Measurements from ENCODE around the gene CFB.
"Not testable (repeated sequence)": the region's sequence is repeated elsewhere in the genome, so short reads cannot be mapped to it uniquely, and the experiment has no call there.

The CFB gene

GRCh38 chr6:31927863-31928671, 17.8 kb upstream of the CFB start:
- DNase-seq (ENCODE audit: low read depth) = no peak
- H3K4me3 ChIP-seq (ENCODE audit: low read depth, low read length) = no peak overlapping the region
- TF ChIP-seq, protein P1, sequence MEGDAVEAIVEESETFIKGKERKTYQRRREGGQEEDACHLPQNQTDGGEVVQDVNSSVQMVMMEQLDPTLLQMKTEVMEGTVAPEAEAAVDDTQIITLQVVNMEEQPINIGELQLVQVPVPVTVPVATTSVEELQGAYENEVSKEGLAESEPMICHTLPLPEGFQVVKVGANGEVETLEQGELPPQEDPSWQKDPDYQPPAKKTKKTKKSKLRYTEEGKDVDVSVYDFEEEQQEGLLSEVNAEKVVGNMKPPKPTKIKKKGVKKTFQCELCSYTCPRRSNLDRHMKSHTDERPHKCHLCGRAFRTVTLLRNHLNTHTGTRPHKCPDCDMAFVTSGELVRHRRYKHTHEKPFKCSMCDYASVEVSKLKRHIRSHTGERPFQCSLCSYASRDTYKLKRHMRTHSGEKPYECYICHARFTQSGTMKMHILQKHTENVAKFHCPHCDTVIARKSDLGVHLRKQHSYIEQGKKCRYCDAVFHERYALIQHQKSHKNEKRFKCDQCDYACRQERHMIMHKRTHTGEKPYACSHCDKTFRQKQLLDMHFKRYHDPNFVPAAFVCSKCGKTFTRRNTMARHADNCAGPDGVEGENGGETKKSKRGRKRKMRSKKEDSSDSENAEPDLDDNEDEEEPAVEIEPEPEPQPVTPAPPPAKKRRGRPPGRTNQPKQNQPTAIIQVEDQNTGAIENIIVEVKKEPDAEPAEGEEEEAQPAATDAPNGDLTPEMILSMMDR (conservative IDR thresholded peaks at IDR 0.05; ENCODE audit: low read depth, low read length) = no peak

DNA sequence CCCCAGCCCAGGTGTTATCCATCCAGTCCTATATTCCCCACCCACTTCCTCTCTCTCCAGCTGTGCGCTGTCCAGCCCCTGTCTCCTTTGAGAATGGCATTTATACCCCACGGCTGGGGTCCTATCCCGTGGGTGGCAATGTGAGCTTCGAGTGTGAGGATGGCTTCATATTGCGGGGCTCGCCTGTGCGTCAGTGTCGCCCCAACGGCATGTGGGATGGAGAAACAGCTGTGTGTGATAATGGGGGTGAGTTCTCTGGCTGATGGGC, 17.3 kb upstream of the CFB start:
- H3K4me3 ChIP-seq (ENCODE audit: low read depth, low read length) = no peak overlapping the region
- TF ChIP-seq, protein P1 (conservative IDR thresholded peaks at IDR 0.05; ENCODE audit: low read depth, low read length) = no peak
- DNase-seq (ENCODE audit: low read depth) = no peak

- TF ChIP-seq, protein P1 (conservative IDR thresholded peaks at IDR 0.05; ENCODE audit: low read depth, low read length) = no peak
- DNase-seq (ENCODE audit: low read depth) = no peak
- no peak overlapping the region for H3K4me3 ChIP-seq (ENCODE audit: low read depth, low read length)
These were observed 14.9 kb upstream of the CFB start for GRCh38 chr6:31930962-31931361.

- DNase-seq (ENCODE audit: low read depth); H3K4me3 ChIP-seq (ENCODE audit: low read depth, low read length): not testable (repeated sequence)
These were observed 13.8 kb upstream of the CFB start for GRCh38 chr6:31932137-31932536.

DNA sequence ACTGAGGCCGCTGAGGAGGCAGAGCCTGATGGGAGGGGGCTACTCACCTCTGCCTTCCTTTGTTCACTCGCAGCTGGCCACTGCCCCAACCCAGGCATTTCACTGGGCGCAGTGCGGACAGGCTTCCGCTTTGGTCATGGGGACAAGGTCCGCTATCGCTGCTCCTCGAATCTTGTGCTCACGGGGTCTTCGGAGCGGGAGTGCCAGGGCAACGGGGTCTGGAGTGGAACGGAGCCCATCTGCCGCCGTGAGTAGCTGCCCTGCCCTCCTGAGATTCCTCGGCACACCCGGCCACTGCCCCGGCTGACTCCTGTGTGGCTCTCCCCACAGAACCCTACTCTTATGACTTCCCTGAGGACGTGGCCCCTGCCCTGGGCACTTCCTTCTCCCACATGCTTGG, 12.4 kb upstream of the CFB start:
- H3K4me3 ChIP-seq (ENCODE audit: low read depth, low read length) = no peak overlapping the region
- no peak for DNase-seq (ENCODE audit: low read depth)
- TF ChIP-seq, protein P1 (conservative IDR thresholded peaks at IDR 0.05; ENCODE audit: low read depth, low read length) = no peak

DNA sequence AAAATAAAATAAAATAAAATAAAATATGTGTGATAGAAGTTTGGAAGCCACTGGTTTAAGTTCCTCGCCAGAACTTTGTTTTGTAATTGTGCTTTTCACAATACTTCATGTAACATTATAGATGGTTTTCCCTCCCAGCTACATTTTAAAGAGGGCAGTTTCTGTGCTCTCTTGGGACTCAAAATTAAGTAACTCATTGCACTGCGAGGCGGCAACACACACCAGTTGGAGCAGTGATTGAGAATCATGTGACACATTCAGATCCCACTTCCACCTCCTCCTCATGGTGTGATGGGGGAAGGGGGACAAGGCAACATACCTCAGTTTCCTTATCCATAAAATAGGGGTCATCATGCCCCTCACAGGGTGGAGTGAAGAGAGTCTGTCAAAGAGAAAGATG, 10.9 kb upstream of the CFB start:
- DNase-seq (ENCODE audit: low read depth) = no peak
- TF ChIP-seq, protein P1 (conservative IDR thresholded peaks at IDR 0.05; ENCODE audit: low read depth, low read length) = no peak
- H3K4me3 ChIP-seq (ENCODE audit: low read depth, low read length) = no peak overlapping the region

DNA sequence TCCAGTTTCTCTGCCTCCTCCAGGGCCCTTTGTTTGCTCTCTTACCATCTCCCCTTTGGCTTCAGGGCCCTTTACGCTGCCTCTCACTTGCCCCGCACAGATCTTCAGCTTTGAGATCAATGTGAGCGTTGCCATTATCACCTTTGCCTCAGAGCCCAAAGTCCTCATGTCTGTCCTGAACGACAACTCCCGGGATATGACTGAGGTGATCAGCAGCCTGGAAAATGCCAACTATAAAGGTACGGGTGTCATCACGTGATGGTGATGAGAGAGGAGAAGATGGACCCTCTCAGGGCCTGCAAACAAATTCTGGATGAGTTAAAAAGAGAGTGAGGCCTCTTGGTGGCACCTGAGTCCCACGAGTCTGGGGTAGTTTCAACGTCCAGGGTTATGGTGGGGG, 10.1 kb upstream of the CFB start:
- TF ChIP-seq, protein P1 (conservative IDR thresholded peaks at IDR 0.05; ENCODE audit: low read depth, low read length) = no peak
- DNase-seq (ENCODE audit: low read depth) = no peak
- H3K4me3 ChIP-seq (ENCODE audit: low read depth, low read length) = no peak overlapping the region
